ENCODE measurements around the gene RAB11FIP2. TPM values are rescaled to one million over a fixed set of nuclear protein-coding genes. Genes with fewer than 3 reads are reported as not detected.

The RAB11FIP2 gene
- total and polyA plus RNA-seq, 2 of the 4 experiments (the other 2 are of a cell fraction) = 3.6 to 16.1 TPM

- H2BK20ac ChIP-seq (ENCODE audit: low read depth, low read length) = no peak overlapping the region
- no peaks in the 10 kb centered on the region for H3K27me3 ChIP-seq (ENCODE audit: control insufficient read depth, insufficient read depth, low read length)
- H3K4me1 ChIP-seq (ENCODE audit: control insufficient read depth, insufficient read depth, low read length) = no peaks in the 10 kb centered on the region
- no peak overlapping the region for H2AFZ ChIP-seq (replicated peaks; ENCODE audit: low read length, poor library complexity)
- dilution Hi-C loops (cut with HindIII; ENCODE audit: low sequenced_read_pairs, unreplicated experiment) = no loop called here
- H3K56ac ChIP-seq (ENCODE audit: extremely low read depth, insufficient read depth, low read length) = no peak overlapping the region
- POLR2A ChIA-PET (ENCODE audit: unreplicated experiment) = no interaction called here
- H4K20me1 ChIP-seq (ENCODE audit: insufficient read depth, low read length) = no peaks in the 10 kb centered on the region
- 0 out of 2 replicates have a peak, but pooled peaks cover 5% of the 10 kb centered on the region for H3K36me3 ChIP-seq (ENCODE audit: control insufficient read depth, insufficient read depth, low read length)
- H3K4ac ChIP-seq (ENCODE audit: low read depth, low read length) = no peak overlapping the region
- no peak overlapping the region for H3K27ac ChIP-seq (ENCODE audit: insufficient read depth, low read length)
- CTCF ChIA-PET = no interaction called here
- no peak overlapping the region for H4K8ac ChIP-seq (ENCODE audit: low read depth in 2 of 2, low read length in 2 of 2)
- no TSS peak for BruUV-seq (replicated peaks)
- no peak overlapping the region for H3K18ac ChIP-seq (ENCODE audit: low read depth, low read length)
- no peaks in the 10 kb centered on the region for H3K9me1 ChIP-seq (ENCODE audit: insufficient read depth, low read length)
- H4K5ac ChIP-seq (ENCODE audit: low read depth, low read length) = no peak overlapping the region
- H3K23ac ChIP-seq (ENCODE audit: low read depth, low read length) = no peak overlapping the region
- no peak overlapping the region for H3K9ac ChIP-seq (ENCODE audit: low read depth, low read length)
- intact Hi-C loops (cut with micrococcal nuclease) = no loop called here
- no peak for TF ChIP-seq MXI1 (IDR thresholded peaks at IDR 0.05; ENCODE audit: borderline replicate concordance, low read depth, low read length)
- TF ChIP-seq CHD1 (IDR thresholded peaks at IDR 0.05; ENCODE audit: low read depth, low read length) = no peak
- TF ChIP-seq MAZ (IDR thresholded peaks at IDR 0.05; ENCODE audit: borderline replicate concordance, low read depth, low read length) = no peak
- TF ChIP-seq BHLHE40 (IDR thresholded peaks at IDR 0.05; ENCODE audit: low read depth, low read length) = no peak
- TF ChIP-seq CEBPB (IDR thresholded peaks at IDR 0.05; ENCODE audit: low read depth, low read length) = no peak
- no peak for TF ChIP-seq MAFK (IDR thresholded peaks at IDR 0.05; ENCODE audit: low read depth, low read length)
- no peak for TF ChIP-seq SMC3 (IDR thresholded peaks at IDR 0.05; ENCODE audit: low read depth, low read length)
- TF ChIP-seq POLR2A (IDR thresholded peaks at IDR 0.05; ENCODE audit: low read depth, low read length) = no peak
- TF ChIP-seq ELK1 (IDR thresholded peaks at IDR 0.05; ENCODE audit: borderline replicate concordance, low read depth, low read length) = no peak
- TF ChIP-seq USF2 (IDR thresholded peaks at IDR 0.05; ENCODE audit: low read depth, low read length) = no peak
- TF ChIP-seq RFX5 (IDR thresholded peaks at IDR 0.05; ENCODE audit: low read depth, low read length) = no peak
- TF ChIP-seq RAD21 (IDR thresholded peaks at IDR 0.05; ENCODE audit: low read length) = no peak
- TF ChIP-seq NFE2L2 (IDR thresholded peaks at IDR 0.05; ENCODE audit: low read depth, low read length) = no peak
- no peak for TF ChIP-seq FOS (IDR thresholded peaks at IDR 0.05; ENCODE audit: low read depth, low read length)
- no peak for TF ChIP-seq RCOR1 (IDR thresholded peaks at IDR 0.05; ENCODE audit: insufficient replicate concordance, low read length)
- TF ChIP-seq CTCF (conservative IDR thresholded peaks at IDR 0.05; ENCODE audit: low read depth, low read length) = no peak
- no peaks in the 10 kb centered on the region for H3K9me3 ChIP-seq (ENCODE audit: control insufficient read depth, insufficient read depth, low read length)
- H2BK120ac ChIP-seq (ENCODE audit: low read depth, low read length) = no peak overlapping the region
- no CpG with 5 or more reads among the region's 1 CpG for WGBS, 2 experiments (ENCODE audit: extremely low coverage in 2 of 2, insufficient read length in 1 of 2)
- H2BK5ac ChIP-seq (ENCODE audit: low read depth, low read length, poor library complexity, severe bottlenecking) = no peak overlapping the region
- H2AK9ac ChIP-seq (replicated peaks; ENCODE audit: low read depth, low read length, poor library complexity) = no peak overlapping the region
- ATAC-seq (ENCODE audit: low read depth) (no peak), DNase-seq (no peak)
- in situ Hi-C loops (cut with MboI; ENCODE audit: low sequenced_read_pairs) = no loop called here
- H3K79me1 ChIP-seq (ENCODE audit: low read depth in 1 of 2, low read length in 2 of 2) = no peaks in the 10 kb centered on the region
- no peak overlapping the region for H2AK5ac ChIP-seq (ENCODE audit: low read depth, low read length)
- no peak overlapping the region for H3K4me2 ChIP-seq (ENCODE audit: low read depth, low read length)
- H4K91ac ChIP-seq (ENCODE audit: insufficient read depth, low read depth, low read length) = no peak overlapping the region
- H3K4me3 ChIP-seq (ENCODE audit: insufficient read depth, low read depth, low read length) = no peak overlapping the region
- H3K14ac ChIP-seq (replicated peaks; ENCODE audit: low read depth, low read length) = no peak overlapping the region
- no peak overlapping the region for H2BK15ac ChIP-seq (ENCODE audit: low read depth, low read length)
Measured at GRCh38 chr10:118003126-118003525, 43.6 kb downstream of the RAB11FIP2 start.
